Liver (tissue), 3 donors: ENCODE measurements around the gene PTPRN2.

ENCODE experiments used
- EGR1 ChIP-seq, 2 donors: IDR thresholded peaks; 2 replicates each; pipeline ENCODE4 v1.6.1; 2016 to 2018; ENCODE audit warnings: antibody characterized with exemption in 2 of 2, low read depth in 2 of 2
- FOXA1 ChIP-seq: IDR thresholded peaks from 2 replicates; pipeline ENCODE4 v1.6.1; 2016; ENCODE audit warnings: antibody characterized with exemption
- GABPA ChIP-seq, 2 donors: IDR thresholded peaks in 1 of 2; conservative IDR thresholded peaks in 1 of 2; 2 replicates each; pipeline ENCODE4 v1.6.1; 2016; ENCODE audit warnings: antibody characterized with exemption in 2 of 2, mild to moderate bottlenecking in 1 of 2, moderate library complexity in 1 of 2
- HNF4G ChIP-seq: IDR thresholded peaks from 2 replicates; pipeline ENCODE4 v1.6.1; 2016; ENCODE audit warnings: antibody characterized with exemption
- MAX ChIP-seq: IDR thresholded peaks from 2 replicates; pipeline ENCODE4 v1.6.1; 2016; ENCODE audit warnings: antibody characterized with exemption
- RAD21 ChIP-seq, 2 donors: IDR thresholded peaks; 2 replicates each; pipeline ENCODE4 v1.6.1; 2016; ENCODE audit warnings: antibody characterized with exemption in 2 of 2, mild to moderate bottlenecking in 2 of 2
- RXRA ChIP-seq, 2 donors: IDR thresholded peaks; 2 replicates each; pipeline ENCODE4 v1.6.1; 2017 to 2018; ENCODE audit warnings: antibody characterized with exemption in 2 of 2, mild to moderate bottlenecking in 1 of 2
- SP1 ChIP-seq: IDR thresholded peaks from 2 replicates; pipeline ENCODE4 v1.6.1; 2018; ENCODE audit warnings: antibody characterized with exemption, mild to moderate bottlenecking
- TAF1 ChIP-seq: conservative IDR thresholded peaks from 2 replicates; pipeline ENCODE4 v1.6.1; 2016; ENCODE audit warnings: antibody characterized with exemption, mild to moderate bottlenecking
- YY1 ChIP-seq: IDR thresholded peaks from 2 replicates; pipeline ENCODE4 v1.6.1; 2016; ENCODE audit warnings: antibody characterized with exemption, mild to moderate bottlenecking
- TF ChIP-seq, protein P1 (sequence below): fragments of 150-350 bp; IDR thresholded peaks from 2 replicates; pipeline ENCODE4 v1.5.1; 2017; ENCODE audit warnings: improper control_type of control experiment, low read depth, low read length; ENCODE audit not compliant: missing input control
- TF ChIP-seq, protein P2 (sequence below): IDR thresholded peaks from 2 replicates; pipeline ENCODE4 v1.6.1; 2016; ENCODE audit warnings: antibody characterized with exemption
- TF ChIP-seq, protein P3 (sequence below): IDR thresholded peaks from 2 replicates; pipeline ENCODE4 v1.6.1; 2016; ENCODE audit warnings: antibody characterized with exemption
- donor health status: healthy.
- donor health status: healthy.

GRCh38 chr7:157865351-157866165, 722.1 kb downstream of the PTPRN2 start:
- TF ChIP-seq, protein P1, sequence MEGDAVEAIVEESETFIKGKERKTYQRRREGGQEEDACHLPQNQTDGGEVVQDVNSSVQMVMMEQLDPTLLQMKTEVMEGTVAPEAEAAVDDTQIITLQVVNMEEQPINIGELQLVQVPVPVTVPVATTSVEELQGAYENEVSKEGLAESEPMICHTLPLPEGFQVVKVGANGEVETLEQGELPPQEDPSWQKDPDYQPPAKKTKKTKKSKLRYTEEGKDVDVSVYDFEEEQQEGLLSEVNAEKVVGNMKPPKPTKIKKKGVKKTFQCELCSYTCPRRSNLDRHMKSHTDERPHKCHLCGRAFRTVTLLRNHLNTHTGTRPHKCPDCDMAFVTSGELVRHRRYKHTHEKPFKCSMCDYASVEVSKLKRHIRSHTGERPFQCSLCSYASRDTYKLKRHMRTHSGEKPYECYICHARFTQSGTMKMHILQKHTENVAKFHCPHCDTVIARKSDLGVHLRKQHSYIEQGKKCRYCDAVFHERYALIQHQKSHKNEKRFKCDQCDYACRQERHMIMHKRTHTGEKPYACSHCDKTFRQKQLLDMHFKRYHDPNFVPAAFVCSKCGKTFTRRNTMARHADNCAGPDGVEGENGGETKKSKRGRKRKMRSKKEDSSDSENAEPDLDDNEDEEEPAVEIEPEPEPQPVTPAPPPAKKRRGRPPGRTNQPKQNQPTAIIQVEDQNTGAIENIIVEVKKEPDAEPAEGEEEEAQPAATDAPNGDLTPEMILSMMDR, result no peak
- TF ChIP-seq, protein P2, sequence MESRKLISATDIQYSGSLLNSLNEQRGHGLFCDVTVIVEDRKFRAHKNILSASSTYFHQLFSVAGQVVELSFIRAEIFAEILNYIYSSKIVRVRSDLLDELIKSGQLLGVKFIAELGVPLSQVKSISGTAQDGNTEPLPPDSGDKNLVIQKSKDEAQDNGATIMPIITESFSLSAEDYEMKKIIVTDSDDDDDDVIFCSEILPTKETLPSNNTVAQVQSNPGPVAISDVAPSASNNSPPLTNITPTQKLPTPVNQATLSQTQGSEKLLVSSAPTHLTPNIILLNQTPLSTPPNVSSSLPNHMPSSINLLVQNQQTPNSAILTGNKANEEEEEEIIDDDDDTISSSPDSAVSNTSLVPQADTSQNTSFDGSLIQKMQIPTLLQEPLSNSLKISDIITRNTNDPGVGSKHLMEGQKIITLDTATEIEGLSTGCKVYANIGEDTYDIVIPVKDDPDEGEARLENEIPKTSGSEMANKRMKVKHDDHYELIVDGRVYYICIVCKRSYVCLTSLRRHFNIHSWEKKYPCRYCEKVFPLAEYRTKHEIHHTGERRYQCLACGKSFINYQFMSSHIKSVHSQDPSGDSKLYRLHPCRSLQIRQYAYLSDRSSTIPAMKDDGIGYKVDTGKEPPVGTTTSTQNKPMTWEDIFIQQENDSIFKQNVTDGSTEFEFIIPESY, result no peak
- no peak for TF ChIP-seq EGR1 (IDR thresholded peaks at IDR 0.05; ENCODE audit: low read depth in 2 of 2)
- TF ChIP-seq SP1, result no peak
- TF ChIP-seq RXRA (IDR thresholded peaks at IDR 0.05), result no peak
- TF ChIP-seq FOXA1, result no peak
- TF ChIP-seq GABPA (IDR thresholded peaks at IDR 0.05 in 1 of 2, conservative IDR thresholded peaks at IDR 0.05 in 1 of 2), result no peak
- no peak for TF ChIP-seq TAF1
- no peak for TF ChIP-seq HNF4G
- no peak for TF ChIP-seq MAX
- TF ChIP-seq RAD21 (IDR thresholded peaks at IDR 0.05), result no peak
- TF ChIP-seq, protein P3, sequence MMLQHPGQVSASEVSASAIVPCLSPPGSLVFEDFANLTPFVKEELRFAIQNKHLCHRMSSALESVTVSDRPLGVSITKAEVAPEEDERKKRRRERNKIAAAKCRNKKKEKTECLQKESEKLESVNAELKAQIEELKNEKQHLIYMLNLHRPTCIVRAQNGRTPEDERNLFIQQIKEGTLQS, result no peak
- no peak for TF ChIP-seq YY1
